Panc1 (cell line): Measurements from ENCODE around the gene COL6A1.

ENCODE experiments used
- POLR2AphosphoS5 ChIP-seq: IDR thresholded peaks from 2 replicates; pipeline ENCODE4 v1.6.1; 2012; ENCODE audit warnings: mild to moderate bottlenecking, low read depth, low read length, moderate library complexity
- SIN3A ChIP-seq: IDR thresholded peaks from 2 replicates; pipeline ENCODE4 v1.6.1; 2012; ENCODE audit warnings: low read depth, mild to moderate bottlenecking, low read length, moderate library complexity, borderline replicate concordance; ENCODE audit not compliant: insufficient read depth
- TCF7L2 ChIP-seq: IDR thresholded peaks from 2 replicates; pipeline ENCODE4 v1.6.1; 2011; ENCODE audit warnings: mild to moderate bottlenecking, low read depth, low read length, inconsistent platforms
- TF ChIP-seq, protein P1 (sequence below): fragments of 450-650 bp; IDR thresholded peaks from 2 replicates; pipeline ENCODE4 v1.5.1; 2017; ENCODE audit warnings: mild to moderate bottlenecking
- TF ChIP-seq, protein P2 (sequence below), 2 experiments: IDR thresholded peaks; 2 replicates each; pipeline ENCODE4 v1.6.1; 2011 to 2012; ENCODE audit warnings: low read depth in 2 of 2, control low read depth in 1 of 2, low read length in 1 of 2, mild to moderate bottlenecking in 1 of 2, moderate library complexity in 1 of 2; ENCODE audit not compliant: insufficient read depth in 1 of 2

DNA sequence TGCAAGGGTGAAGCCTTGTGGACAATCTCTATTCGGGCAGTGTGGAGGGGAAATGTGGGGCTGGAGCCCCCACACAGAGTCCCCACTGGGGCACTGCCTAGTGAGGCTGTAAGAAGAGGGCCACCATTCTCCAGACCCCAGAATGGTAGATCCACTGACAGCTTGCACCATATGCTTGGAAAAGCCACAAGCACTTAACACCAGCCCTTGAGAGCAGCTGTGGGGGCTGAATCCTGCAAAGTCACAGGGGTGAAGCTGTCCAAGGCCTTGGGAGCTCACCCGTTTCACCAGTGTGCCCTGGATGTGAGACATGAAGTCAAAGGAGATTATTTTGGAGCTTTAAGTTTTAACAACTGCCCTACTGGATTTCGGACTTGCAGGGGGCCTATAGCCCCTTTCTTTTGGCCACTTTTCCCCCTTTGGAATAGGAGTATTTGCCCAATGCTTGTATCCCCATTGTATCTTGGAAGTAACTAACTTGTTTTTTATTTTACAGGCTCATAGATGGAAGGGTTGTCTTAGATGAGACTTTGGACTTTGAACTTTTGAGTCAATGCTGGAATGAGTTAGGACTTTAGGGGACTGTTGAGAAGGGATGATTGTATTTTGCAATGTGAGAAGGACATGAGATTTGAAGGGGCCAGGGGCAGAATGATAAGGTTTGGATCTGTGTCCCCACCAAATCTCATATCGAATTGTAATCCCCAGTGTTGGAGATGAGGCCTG, 16.3 kb upstream of the COL6A1 start:
- TF ChIP-seq POLR2AphosphoS5 = no peak
- TF ChIP-seq, protein P1, sequence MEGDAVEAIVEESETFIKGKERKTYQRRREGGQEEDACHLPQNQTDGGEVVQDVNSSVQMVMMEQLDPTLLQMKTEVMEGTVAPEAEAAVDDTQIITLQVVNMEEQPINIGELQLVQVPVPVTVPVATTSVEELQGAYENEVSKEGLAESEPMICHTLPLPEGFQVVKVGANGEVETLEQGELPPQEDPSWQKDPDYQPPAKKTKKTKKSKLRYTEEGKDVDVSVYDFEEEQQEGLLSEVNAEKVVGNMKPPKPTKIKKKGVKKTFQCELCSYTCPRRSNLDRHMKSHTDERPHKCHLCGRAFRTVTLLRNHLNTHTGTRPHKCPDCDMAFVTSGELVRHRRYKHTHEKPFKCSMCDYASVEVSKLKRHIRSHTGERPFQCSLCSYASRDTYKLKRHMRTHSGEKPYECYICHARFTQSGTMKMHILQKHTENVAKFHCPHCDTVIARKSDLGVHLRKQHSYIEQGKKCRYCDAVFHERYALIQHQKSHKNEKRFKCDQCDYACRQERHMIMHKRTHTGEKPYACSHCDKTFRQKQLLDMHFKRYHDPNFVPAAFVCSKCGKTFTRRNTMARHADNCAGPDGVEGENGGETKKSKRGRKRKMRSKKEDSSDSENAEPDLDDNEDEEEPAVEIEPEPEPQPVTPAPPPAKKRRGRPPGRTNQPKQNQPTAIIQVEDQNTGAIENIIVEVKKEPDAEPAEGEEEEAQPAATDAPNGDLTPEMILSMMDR = no peak
- TF ChIP-seq SIN3A = no peak
- TF ChIP-seq TCF7L2 = no peak
- TF ChIP-seq, protein P2, sequence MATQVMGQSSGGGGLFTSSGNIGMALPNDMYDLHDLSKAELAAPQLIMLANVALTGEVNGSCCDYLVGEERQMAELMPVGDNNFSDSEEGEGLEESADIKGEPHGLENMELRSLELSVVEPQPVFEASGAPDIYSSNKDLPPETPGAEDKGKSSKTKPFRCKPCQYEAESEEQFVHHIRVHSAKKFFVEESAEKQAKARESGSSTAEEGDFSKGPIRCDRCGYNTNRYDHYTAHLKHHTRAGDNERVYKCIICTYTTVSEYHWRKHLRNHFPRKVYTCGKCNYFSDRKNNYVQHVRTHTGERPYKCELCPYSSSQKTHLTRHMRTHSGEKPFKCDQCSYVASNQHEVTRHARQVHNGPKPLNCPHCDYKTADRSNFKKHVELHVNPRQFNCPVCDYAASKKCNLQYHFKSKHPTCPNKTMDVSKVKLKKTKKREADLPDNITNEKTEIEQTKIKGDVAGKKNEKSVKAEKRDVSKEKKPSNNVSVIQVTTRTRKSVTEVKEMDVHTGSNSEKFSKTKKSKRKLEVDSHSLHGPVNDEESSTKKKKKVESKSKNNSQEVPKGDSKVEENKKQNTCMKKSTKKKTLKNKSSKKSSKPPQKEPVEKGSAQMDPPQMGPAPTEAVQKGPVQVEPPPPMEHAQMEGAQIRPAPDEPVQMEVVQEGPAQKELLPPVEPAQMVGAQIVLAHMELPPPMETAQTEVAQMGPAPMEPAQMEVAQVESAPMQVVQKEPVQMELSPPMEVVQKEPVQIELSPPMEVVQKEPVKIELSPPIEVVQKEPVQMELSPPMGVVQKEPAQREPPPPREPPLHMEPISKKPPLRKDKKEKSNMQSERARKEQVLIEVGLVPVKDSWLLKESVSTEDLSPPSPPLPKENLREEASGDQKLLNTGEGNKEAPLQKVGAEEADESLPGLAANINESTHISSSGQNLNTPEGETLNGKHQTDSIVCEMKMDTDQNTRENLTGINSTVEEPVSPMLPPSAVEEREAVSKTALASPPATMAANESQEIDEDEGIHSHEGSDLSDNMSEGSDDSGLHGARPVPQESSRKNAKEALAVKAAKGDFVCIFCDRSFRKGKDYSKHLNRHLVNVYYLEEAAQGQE (IDR thresholded peaks at IDR 0.05; ENCODE audit: insufficient read depth in 1 of 2, low read depth in 2 of 2, low read length in 1 of 2) = no peak
